Placental epithelial cell (primary cell): ENCODE measurements around the gene NISCH. TPM values are rescaled to one million over a fixed set of nuclear protein-coding genes. Genes with fewer than 3 reads are reported as not detected.

Experiments used
- total RNA-seq: library from RNA; depleted of rRNA; stranded (reverse); fragments of >200 nt; gene quantifications from 2 replicates; pipeline ENCODE4 v1.2.3, GENCODE V29; 2012

The NISCH gene
- 66.2 and 93.0 TPM in 2 replicates for total RNA-seq

DNA sequence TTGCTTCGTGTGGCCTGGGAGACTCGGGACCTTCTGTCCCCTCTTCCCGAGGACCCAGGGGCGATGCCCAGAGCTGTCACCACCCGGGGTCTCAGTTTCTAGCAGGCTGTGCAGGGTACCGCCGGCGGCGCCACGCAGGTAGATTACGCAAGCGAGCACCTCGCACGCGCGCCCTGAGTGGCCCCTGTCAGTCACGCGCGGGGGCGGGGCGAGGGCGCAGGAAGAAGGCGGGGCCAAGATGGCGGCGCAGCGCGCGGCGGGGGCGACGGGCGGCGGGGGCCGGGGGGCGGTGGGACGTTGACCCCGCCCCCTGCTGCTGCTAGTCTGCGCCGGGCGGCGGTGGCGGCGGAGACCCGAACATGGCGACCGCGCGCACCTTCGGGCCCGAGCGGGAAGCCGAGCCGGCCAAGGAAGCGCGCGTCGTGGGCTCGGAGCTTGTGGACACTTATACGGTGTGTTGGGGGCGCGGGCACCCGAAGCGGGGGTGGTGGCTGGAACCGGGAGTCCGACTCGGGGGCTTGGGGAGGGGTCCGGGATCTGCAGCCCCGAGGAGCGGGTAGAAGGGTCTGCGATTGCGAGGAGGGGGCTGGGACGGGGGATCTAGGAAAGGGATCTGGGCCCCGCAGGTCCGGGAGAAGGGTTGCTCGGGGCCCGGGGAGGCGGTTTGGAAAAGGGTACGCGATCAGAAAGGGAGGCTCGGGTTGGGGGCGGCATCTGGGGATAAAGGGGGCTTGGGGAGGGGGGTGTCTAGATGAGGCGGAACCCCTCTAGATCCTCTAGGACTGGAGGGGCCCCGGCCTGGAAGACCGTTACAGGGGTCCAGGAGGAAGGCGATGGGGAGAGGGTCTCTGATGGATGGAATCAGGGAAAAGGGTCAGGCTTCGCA lies at the start of gene NISCH:
TSS of gene NISCH (plus strand) at position 322 of the 886 bp plus-strand sequence. CDS start at position 360, 38 bp downstream.

GRCh38 chr3:52444860-52445793 lies 10.3 kb upstream of the NISCH start, which contains the start of gene SEMA3G:
TSS of gene SEMA3G (minus strand) at chr3:52445103. CDS start at chr3:52445027, 76 bp downstream.

DNA sequence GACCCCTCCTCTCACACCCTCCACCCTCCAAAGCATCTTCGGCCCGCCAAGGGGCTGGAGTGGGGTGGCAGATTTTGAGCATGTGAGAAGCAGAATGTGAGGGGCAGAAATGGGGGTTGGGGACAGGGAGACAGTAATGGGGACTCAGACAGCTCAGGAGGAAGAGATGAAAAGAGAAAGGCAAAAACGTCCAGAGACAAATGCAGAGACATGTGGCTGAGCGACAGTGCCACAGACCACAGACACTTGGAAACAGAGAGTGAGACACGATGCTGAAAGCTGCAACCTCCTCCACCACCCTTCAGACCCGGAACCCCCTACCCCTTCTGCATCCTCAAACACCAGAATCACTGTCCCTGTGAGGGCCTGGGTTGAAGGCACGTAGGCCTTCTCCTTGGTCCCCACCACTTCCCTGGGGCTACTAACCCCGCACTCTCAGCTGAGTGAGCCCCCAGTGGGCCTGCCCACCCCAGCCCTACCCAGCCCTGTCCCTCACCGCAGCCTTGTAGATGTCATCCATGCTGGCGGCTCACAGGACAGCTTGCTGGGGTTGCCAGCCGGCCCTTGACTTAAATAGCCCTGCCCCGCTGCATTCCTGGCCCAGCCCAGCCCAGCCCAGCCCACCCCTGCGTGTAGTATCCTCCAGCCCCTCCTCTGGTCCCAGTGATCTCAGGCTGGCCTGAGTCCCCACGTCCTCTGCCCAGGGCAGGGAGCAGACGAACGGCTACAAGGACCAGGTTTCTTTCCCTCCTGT lies 1.7 kb upstream of the NISCH start, which contains the start of gene TNNC1:
TSS of gene TNNC1 (minus strand) at position 546 of the 754 bp plus-strand sequence. CDS start at position 520, 26 bp downstream.

GRCh38 chr3:52494886-52495495 lies 39.6 kb downstream of the NISCH start, which contains the start of gene STAB1:
TSS of gene STAB1 (plus strand) at chr3:52495338. CDS start at chr3:52495414, 76 bp downstream.

GRCh38 chr3:52533623-52534280 lies 78.3 kb downstream of the NISCH start, which contains the start of gene NT5DC2:
TSS of gene NT5DC2 (minus strand) at chr3:52533857. CDS start at chr3:52533737, 120 bp downstream.

DNA sequence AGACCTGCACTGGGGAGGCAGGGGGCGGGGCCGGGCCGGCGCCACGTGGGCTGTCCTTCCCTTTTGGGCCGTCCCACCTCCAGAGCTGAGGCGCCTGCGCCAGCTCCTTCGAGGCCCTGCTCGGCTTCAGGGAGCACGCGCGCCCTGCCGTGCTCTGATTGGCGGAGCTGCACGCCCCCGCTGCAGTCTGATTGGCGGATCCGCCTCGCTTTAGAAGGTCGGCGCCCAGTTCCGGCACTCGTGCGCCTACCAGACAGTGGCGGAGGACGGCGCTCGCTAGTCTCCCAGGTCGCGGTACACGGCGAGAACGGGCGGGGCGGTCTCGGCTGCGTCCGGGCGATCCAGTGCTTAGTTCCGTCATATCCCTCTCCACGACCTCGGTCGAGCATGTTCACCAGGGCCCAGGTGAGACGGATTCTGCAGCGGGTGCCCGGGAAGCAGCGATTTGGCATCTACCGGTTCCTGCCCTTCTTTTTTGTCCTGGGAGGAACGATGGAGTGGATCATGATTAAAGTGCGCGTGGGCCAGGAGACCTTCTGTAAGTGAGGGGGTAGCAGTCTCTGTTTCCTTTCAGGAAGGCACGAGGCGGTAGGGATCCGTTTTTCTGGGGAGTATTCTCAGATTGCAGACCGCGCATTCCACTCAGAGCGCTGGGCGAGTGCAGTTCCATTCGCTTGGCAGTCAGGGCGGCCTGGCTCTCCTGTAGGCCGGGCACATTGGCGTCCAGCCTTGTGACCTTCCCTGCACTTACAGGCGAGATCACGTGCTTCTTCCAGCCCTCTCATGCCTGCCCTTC lies 81.2 kb downstream of the NISCH start, which contains the start of gene UQCC5:
TSS of gene UQCC5 (plus strand) at position 237 of the 796 bp plus-strand sequence. CDS start at position 388, 151 bp downstream.

Other genes starting within 250 kb of the NISCH start
- under 0.01 and 0.11 TPM in 2 replicates for gene TLR9, start 230.0 kb upstream of the NISCH start, total RNA-seq
- 108 and 160 TPM in 2 replicates for gene TWF2, start 216.4 kb upstream of the NISCH start, total RNA-seq
- gene PPM1M, start 209.8 kb upstream of the NISCH start, total RNA-seq, result 23.3 and 34.5 TPM in 2 replicates
- gene WDR82, start 177.0 kb upstream of the NISCH start, total RNA-seq, result 44.4 and 46.0 TPM in 2 replicates
- 5.9 and 9.1 TPM in 2 replicates for gene GLYCTK, start 167.8 kb upstream of the NISCH start, total RNA-seq
- 7.9 TPM in 2 replicates for gene DNAH1, start 139.3 kb upstream of the NISCH start, total RNA-seq
- gene BAP1, start 45.6 kb upstream of the NISCH start, total RNA-seq, result 70.7 and 76.1 TPM in 2 replicates
- gene PHF7, start 44.9 kb upstream of the NISCH start, total RNA-seq, result 0.87 and 2.7 TPM in 2 replicates
- not detected in 2 replicates for gene SEMA3G, start 10.5 kb upstream of the NISCH start, total RNA-seq
- gene TNNC1, start 1.6 kb upstream of the NISCH start, total RNA-seq, result 2.2 and 3.5 TPM in 2 replicates
- gene STAB1, start 39.7 kb downstream of the NISCH start, total RNA-seq, result 0.22 and 0.39 TPM in 2 replicates
- 113 and 281 TPM in 2 replicates for gene NT5DC2, start 78.3 kb downstream of the NISCH start, total RNA-seq
- 1.3 and 9.0 TPM in 2 replicates for gene UQCC5, start 81.0 kb downstream of the NISCH start, total RNA-seq
- 70.3 and 83.8 TPM in 2 replicates for gene PBRM1, start 230.3 kb downstream of the NISCH start, total RNA-seq
- 71.1 and 72.2 TPM in 2 replicates for gene GNL3, start 230.4 kb downstream of the NISCH start, total RNA-seq